K562 (cell line): ENCODE measurements around the gene CDC20. TPM values are rescaled to one million over a fixed set of nuclear protein-coding genes. Genes with fewer than 3 reads are reported as not detected.

Source experiments
- ATAC-seq: fragments of 200-7000 bp; cut with Tn5 transposase; 3 replicates; pipeline ENCODE4 v1.9.1; 2020; ENCODE audit warnings: moderate library complexity
- BruUV-seq: library from RNA; stranded (reverse); fragments of 400-500 nt; replicated peaks from 2 replicates; lab custom pipeline; 2021; lab: Mats Ljungman, UMichigan
- CTCF ChIA-PET: fragments of 300-600 bp; formaldehyde crosslinking; extraction: SDS; loops from one replicate; lab custom pipeline; 2021; ENCODE audit warnings: low intra/inter-chr PET ratio; lab: Yijun Ruan, JAX
- POLR2A ChIA-PET: fragments of 300-600, 350-650 bp; sonication (Branson Sonifier 250); formaldehyde crosslinking; extraction: SDS; loops from one replicate; lab custom pipeline; 2021; ENCODE audit warnings: antibody characterized with exemption, inconsistent platforms; lab: Yijun Ruan, JAX
- DNase-seq, 4 experiments: peaks; one replicate each; pipeline versions ENCODE4 v3.0.0 to v3.0.0-alpha.2; 2011 to 2018; ENCODE audit warnings: low spot score in 3 of 4, mixed read lengths in 3 of 4; ENCODE audit errors: extremely low read depth in 1 of 4
- FAIRE-seq: peaks from 2 replicates; lab custom pipeline; 2011; peaks lifted over from hg19 to GRCh38; lab: Jason Lieb, UNC
- H2AFZ ChIP-seq: 2 replicates; pipeline ENCODE4 v1.6.0; 2011; ENCODE audit warnings: low read depth, low read length, control low read depth, inconsistent platforms
- H3K27ac ChIP-seq: fragments of 200-600 bp; 3 replicates; pipeline ENCODE4 v1.8.0; 2011; ENCODE audit warnings: low read depth, mild to moderate bottlenecking, control low read depth, inconsistent platforms, low read length, moderate library complexity, mixed read lengths; ENCODE audit errors: extremely low read depth
- H3K27me3 ChIP-seq, 2 experiments: fragments of 300-600 bp in 1 of 2; 2 replicates in 1 of 2; 3 replicates in 1 of 2; pipeline versions ENCODE4 v1.6.0 to v1.8.0; 2011; ENCODE audit warnings: inconsistent platforms in 2 of 2, low read length in 2 of 2, mild to moderate bottlenecking in 1 of 2, mixed read lengths in 1 of 2, moderate library complexity in 1 of 2; ENCODE audit not compliant: control insufficient read depth in 2 of 2, insufficient read depth in 2 of 2
- H3K36me3 ChIP-seq: fragments of 300-600 bp; 3 replicates; pipeline ENCODE4 v1.8.0; 2011; ENCODE audit warnings: mild to moderate bottlenecking, low read length, inconsistent platforms; ENCODE audit not compliant: control insufficient read depth, insufficient read depth
- H3K4me1 ChIP-seq, 2 experiments: fragments of 200-600 bp in 1 of 2; replicated peaks in 1 of 2; 2 replicates in 1 of 2; 3 replicates in 1 of 2; pipeline versions ENCODE4 v1.5.1 to v1.8.0; 2011; ENCODE audit warnings: inconsistent platforms in 2 of 2, low read length in 2 of 2, mild to moderate bottlenecking in 1 of 2, mixed read lengths in 1 of 2, moderate library complexity in 1 of 2; ENCODE audit not compliant: control insufficient read depth in 2 of 2, insufficient read depth in 2 of 2
- H3K4me2 ChIP-seq: 2 replicates; pipeline ENCODE4 v1.6.1; 2011; ENCODE audit warnings: low read length, control low read depth, inconsistent platforms, mixed read lengths; ENCODE audit not compliant: insufficient read depth
- H3K4me3 ChIP-seq: fragments of 200-600 bp; sonication (generic), shearing (Covaris generic); 2 replicates; pipeline ENCODE4 v1.5.1; 2016; ENCODE audit warnings: control low read depth, inconsistent platforms
- H3K79me2 ChIP-seq: fragments of 200-600 bp; 3 replicates; pipeline ENCODE4 v1.8.0; 2011; ENCODE audit warnings: low read length, inconsistent platforms; ENCODE audit not compliant: control insufficient read depth, insufficient read depth
- H3K9ac ChIP-seq, 2 experiments: 2 replicates each; pipeline versions ENCODE4 v1.6.0 to v1.6.1; 2011; ENCODE audit warnings: low read depth in 2 of 2, low read length in 2 of 2, control low read depth in 1 of 2, inconsistent platforms in 1 of 2, mild to moderate bottlenecking in 1 of 2, mixed read lengths in 1 of 2; ENCODE audit not compliant: insufficient read depth in 1 of 2
- H3K9me1 ChIP-seq: one replicate; pipeline ENCODE4 v1.6.0; 2011; ENCODE audit warnings: inconsistent platforms, mild to moderate bottlenecking, low read length, moderate library complexity; ENCODE audit not compliant: control insufficient read depth, insufficient read depth
- H3K9me3 ChIP-seq: replicated peaks from 2 replicates; pipeline ENCODE4 v1.5.1; 2011; ENCODE audit warnings: low read depth, low read length, inconsistent platforms; ENCODE audit not compliant: control insufficient read depth, insufficient read depth
- H4K20me1 ChIP-seq: replicated peaks from 2 replicates; pipeline ENCODE4 v1.6.1; 2011; ENCODE audit warnings: low read length, inconsistent platforms, mixed read lengths; ENCODE audit not compliant: control insufficient read depth, insufficient read depth
- HIVEP1 ChIP-seq: fragments of 250-450 bp; sonication (Bioruptor Pico); IDR thresholded peaks from 2 replicates; pipeline ENCODE4 v1.4.0; 2020; ENCODE audit warnings: mild to moderate bottlenecking
- SMARCA5 ChIP-seq: fragments of 450-650 bp; IDR thresholded peaks from 2 replicates; pipeline ENCODE4 v1.6.1; 2016
- ZBTB2 ChIP-seq: fragments of 450-650 bp; IDR thresholded peaks from 2 replicates; pipeline ENCODE4 v1.6.1; 2016; ENCODE audit warnings: antibody characterized with exemption
- ZNF121 ChIP-seq: sonication (generic); formaldehyde crosslinking; conservative IDR thresholded peaks from 2 replicates; pipeline ENCODE4 v1.8.0; 2022; ENCODE audit warnings: missing genetic modification reagents
- ZNF24 ChIP-seq: fragments of 450-650 bp; IDR thresholded peaks from 2 replicates; pipeline ENCODE4 v1.6.1; 2016
- ZNF76 ChIP-seq: fragments of 250-450 bp; sonication (Bioruptor Pico); IDR thresholded peaks from 2 replicates; pipeline ENCODE4 v1.4.0; 2020; ENCODE audit warnings: mild to moderate bottlenecking, moderate library complexity, borderline replicate concordance
- WGBS: fragments of 100-300 bp; shearing (Covaris generic); methylation state at CpG from one replicate; pipeline ENCODE4 v1.1.6; 2016; ENCODE audit warnings: low coverage, mixed read lengths; ENCODE audit not compliant: insufficient coverage; ENCODE audit errors: missing lambda C conversion rate; 5-methylcytosine and 5-hydroxymethylcytosine counted together
- in situ Hi-C: fragments of 300-500 bp; cut with MboI; formaldehyde crosslinking; loops from 4 replicates; pipeline ENCODE4 v1.15.0; 2018; ENCODE audit warnings: inconsistent platforms, mixed read lengths
- intact Hi-C: fragments of 100-400 bp; cut with micrococcal nuclease; formaldehyde crosslinking; loops from 2 replicates; pipeline ENCODE4 v1.14.2; 2022
- polyA plus RNA-seq, 8 experiments: library from polyadenylated mRNA; depleted of rRNA in 4 of 8; stranded (reverse) in 5 of 8; unstranded in 3 of 8; fragments of >200 nt; fragmentation: Nextera tagmentation in 2 of 8; fragmentation: Illumina TruSeq in 1 of 8; extraction: Ambion mirVana in 2 of 8; extraction: Trizol in 1 of 8; gene quantifications; 2 replicates each; pipeline versions ENCODE4 v1.2.1 to v1.2.3, GENCODE V29; 2011 to 2014; ENCODE audit warnings: inconsistent platforms in 1 of 8, missing spikeins in 1 of 8
- total RNA-seq, 7 experiments: library from RNA; depleted of rRNA in 6 of 7; stranded (reverse); fragments of >200 nt in 6 of 7; fragmentation: Illumina TruSeq in 2 of 7; extraction: Trizol in 2 of 7; gene quantifications; 2 replicates each; pipeline versions ENCODE4 v1.2.1 to v1.2.3, GENCODE V29; 2011 to 2021; ENCODE audit warnings: low replicate concordance in 1 of 7

CDC20 gene
- total and polyA plus RNA-seq, 9 of the 15 experiments (the other 6 are each of a cell fraction or from before 2014, with no cell fraction given) = 45.2 to 224 (median 121) TPM

DNA sequence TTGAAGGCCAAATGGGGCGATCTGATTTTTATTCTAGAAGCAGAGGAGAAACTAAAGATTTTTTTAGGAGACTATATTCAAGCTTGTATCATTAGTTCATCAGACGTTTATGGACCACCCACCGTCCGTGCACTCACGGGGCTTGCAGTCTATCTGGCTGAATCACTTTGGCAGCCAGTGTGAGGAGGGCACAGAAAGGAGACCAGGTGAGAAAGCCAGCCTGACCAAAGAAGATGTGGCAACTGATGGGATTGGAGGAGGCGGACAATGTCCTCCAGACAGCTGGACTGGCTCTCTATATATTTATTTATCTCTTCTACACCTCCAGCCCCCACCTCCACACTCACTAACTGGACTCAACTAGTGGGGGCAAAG is 9.9 kb downstream of the CDC20 start:
- no peaks in the 10 kb centered on the region for H3K27me3 ChIP-seq
- H2AFZ ChIP-seq = peak overlapping the region; percentile 87
- DNase-seq (no peak), ATAC-seq (no peak), FAIRE-seq (no peak)
- H3K9me1 ChIP-seq = peaks cover 15% of the 10 kb centered on the region
- peak overlapping the region; percentile 64 for H3K4me3 ChIP-seq
- H3K4me2 ChIP-seq = peak overlapping the region; percentile 93
- WGBS = 13% methylated on average over 6 of the region's 6 CpGs
- ChIA-PET CTCF (interaction anchor here (1.1 to 1.4 kb wide), 2 partner anchors 46 to 161 kb away, joined by 4 to 5 read pairs; no protein-coding TSS in a partner anchor), POLR2A (interaction anchor here (0.8 to 3.1 kb wide), 7 partner anchors 9 to 125 kb away, joined by 3 to 20 read pairs (median 8); partner anchors contain the start of genes CDC20, MED8 and SZT2)
- H4K20me1 ChIP-seq = peaks cover 10% of the 10 kb centered on the region
- TF ChIP-seq ZNF76 (CRISPR knock-in tag) = no peak
- no peak for TF ChIP-seq ZNF121 (CRISPR knock-in tag)
- no peak for TF ChIP-seq ZBTB2
- TF ChIP-seq SMARCA5 = 0 out of 2 replicates have a peak, but pooled peaks have one; percentile 2
- TF ChIP-seq HIVEP1 (CRISPR knock-in tag) = no peak
- peak; percentile 4; the same call in 1 of the 2 replicates for TF ChIP-seq ZNF24
- H3K9ac ChIP-seq = peak overlapping the region; percentile 74 to 93
- in situ Hi-C loops (no loop called here), intact Hi-C loops (no loop called here)
- no peaks in the 10 kb centered on the region for H3K9me3 ChIP-seq
- peaks cover 40% of the 10 kb centered on the region for H3K79me2 ChIP-seq
- TSS peak; percentile 90 for BruUV-seq
- H3K27ac ChIP-seq = peak overlapping the region; percentile 82
- H3K4me1 ChIP-seq = peaks cover 38 to 39% of the 10 kb centered on the region in 2 experiments
- H3K36me3 ChIP-seq = peaks cover 23% of the 10 kb centered on the region
